Right renal pelvis (tissue), 4 donors: ENCODE measurements around the gene CERS2. TPM values are rescaled to one million over a fixed set of nuclear protein-coding genes. Genes with fewer than 3 reads are reported as not detected.

Experiments
- DNase-seq, 4 donors: peaks; one replicate each; pipeline ENCODE4 v3.0.0-alpha.2; 2013; ENCODE audit warnings: low read depth in 4 of 4, low spot score in 3 of 4, missing footprints in 1 of 4
- polyA plus RNA-seq, 4 donors: library from polyadenylated mRNA; unstranded; fragments of 120-200 nt; gene quantifications; one replicate each; pipeline ENCODE4 v1.2.1, GENCODE V29; 2013; ENCODE audit not compliant: insufficient read length in 4 of 4

CERS2 gene
- polyA plus RNA-seq, 4 donors = 293 to 325 (median 308) TPM

DNA sequence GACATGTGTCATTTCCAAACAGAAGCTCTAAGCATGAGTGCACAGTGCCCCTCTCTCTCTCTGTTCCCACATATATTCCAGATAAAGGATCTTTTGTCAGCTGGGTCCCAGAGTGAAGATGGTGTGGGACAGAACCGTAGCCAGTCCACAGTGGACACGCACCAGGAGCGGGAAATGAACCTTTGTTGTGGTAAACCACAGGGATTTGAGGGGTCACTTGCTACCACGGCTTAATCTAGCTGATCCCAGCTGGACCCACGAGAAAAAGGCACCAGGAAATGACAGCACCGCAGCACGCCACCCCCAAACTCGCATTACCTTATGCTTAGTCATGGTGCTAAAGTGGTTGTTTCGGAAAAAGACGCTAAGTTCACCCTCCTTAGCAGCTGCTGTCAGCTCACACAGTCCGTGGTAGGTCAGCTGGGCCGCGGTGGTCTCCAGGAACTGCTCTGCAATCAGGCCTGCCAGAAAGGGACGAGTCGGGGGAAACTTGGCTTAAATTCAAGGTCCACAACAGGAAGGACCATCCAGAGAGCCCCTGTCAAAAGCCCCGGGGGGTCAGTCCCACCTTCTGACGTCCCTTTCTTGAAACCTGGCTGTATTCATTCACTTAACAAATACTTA lies 24.5 kb upstream of the CERS2 start:
- no peak for DNase-seq

DNA sequence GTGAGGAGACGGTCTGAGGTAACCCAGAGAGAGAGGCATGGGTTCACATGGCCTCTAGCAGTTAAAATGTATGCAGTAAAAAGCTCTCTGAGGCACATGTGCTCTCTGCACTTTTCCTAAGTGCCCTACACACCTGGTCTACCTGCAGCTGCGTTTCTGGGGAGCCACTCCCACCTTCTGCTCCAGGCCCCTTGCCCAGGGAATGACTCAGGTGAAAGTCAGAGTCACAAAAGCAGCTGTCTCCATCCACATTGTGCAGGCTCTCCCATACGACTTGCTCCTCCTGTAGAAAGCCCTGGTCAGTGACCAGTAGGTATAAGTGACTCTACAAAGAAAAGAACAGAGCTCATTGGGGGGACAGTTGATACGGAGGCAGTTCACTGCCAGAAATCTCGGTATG lies 23.3 kb upstream of the CERS2 start:
- no peak for DNase-seq

DNA sequence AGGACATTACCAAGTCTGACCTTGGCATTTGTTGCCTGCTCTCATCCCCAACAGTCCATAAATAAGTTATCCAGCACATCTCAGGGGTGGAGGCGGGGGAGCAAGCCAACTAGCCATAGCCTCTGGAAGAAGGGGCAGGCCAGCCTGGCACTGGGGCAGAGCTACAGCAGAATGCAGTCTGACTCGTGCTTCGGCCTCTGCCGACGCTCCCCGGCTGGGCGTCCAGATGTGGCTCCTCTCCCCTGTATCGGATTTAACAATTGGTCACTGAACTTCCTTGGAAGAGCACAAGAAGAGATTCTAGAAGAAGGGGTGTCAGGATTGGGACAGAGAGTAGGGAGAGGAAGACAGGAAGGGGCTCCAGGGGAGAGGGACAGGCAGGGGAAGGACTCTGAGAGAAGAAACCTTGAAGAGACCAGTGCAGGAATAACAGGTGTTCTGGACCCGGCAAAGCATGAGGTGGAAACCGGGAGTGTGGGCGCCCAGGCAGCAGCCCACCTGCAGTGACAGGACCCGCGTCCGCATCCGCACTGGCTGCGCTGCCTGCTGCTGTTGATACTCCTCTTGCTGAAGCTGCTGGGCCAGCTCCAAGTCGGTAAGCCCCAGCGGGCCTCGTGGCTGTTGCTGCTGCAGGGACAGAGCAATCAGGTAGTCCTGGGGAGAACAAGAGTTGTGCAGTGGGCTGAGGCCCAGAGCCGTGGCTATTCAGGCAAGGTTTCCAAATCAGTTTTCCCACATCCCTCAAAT lies 22.7 kb upstream of the CERS2 start:
- no peak for DNase-seq

DNA sequence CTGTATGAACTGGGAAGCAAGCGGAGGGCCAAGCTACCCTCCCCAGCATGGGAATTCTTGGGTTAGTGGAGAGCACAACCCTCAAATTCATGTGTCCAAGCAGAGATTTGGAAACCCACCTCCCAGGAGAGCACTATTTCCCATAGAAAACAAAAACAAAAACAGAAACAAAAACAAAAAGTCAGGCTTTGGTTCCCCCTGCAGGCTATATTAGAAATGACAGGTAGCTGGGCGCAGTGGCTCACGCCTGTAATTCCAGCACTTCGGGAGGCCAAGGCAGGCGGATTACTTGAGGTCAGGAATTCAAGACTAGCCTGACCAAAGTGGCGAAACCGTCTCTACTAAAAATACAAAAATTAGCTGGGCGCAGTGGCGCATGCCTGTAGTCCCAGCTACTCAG lies 21.3 kb upstream of the CERS2 start:
- no peak for DNase-seq

DNA sequence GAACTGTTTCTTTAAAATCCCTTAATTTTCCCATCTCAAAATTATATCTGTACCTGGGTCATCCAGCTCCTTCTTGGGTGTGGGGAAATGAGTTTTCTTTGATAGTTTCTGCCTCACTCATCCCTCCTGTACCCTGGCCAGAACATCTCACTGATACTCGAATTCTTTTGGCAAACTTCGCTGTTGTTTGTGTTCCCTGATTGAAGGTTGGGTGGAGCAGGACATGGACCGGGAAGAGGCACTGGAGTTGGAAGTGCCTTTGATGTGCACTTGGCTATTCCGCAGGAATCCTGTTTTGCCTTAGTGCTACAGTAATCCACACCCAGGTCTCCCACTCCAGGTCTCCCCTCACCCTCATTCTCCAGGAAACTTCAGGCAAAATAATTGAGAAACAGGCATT lies 20.8 kb upstream of the CERS2 start:
- no peak for DNase-seq

DNA sequence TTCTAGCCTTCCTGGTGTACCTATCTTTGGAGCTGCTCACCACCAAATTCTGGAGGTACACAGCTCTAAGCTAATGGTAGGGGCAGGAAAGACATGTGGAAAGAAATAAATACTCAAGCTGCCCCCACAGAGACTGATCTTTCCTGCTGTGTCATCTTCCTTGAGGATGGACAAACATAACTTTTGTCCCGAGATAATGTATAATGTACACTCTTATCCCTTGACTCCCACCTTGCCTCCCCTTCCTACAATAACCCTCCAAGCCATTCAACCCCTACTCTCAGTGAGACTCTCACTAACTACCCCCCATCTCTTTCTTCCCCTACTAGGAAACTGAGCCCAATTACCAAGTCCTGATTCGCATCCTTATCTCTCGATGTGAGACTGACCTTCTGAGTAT lies 19.6 kb upstream of the CERS2 start:
- DNase-seq = no peak

DNA sequence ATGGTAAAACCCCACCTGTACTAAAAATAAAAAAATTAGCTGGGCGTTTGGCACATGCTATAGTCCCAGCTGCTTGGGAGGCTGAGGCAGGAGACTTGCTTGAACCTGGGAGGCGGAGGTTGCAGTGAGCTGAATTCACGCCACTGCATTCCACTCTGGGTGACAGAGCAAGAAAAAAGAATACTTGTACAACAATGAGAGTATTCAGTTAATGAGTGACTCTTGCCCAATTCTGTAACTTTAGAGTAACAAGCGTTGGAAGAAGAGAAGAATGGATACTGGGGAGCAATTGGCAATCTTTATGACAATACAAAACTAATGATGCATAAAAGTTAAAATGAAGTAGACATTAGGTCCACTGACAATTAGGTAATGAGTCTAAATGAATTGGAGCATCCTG lies 18.0 kb upstream of the CERS2 start:
- no peak for DNase-seq

DNA sequence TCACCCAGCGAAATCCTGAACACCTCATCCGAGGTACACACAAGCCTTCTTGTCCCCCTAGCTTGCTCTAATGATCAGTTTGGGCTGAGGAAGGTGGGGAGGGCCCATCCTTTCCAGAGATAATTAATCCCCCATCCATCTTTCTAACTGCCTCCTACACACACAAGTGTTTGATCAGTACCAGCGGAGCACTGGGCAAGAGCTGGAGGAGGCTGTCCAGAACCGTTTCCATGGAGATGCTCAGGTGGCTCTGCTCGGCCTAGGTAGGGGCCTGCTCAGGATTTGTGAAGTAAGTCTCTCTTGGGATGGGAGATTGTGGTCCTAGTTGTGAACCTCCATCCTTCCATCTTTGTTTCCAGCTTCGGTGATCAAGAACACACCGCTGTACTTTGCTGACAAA lies 13.3 kb upstream of the CERS2 start:
- no peak for DNase-seq

DNA sequence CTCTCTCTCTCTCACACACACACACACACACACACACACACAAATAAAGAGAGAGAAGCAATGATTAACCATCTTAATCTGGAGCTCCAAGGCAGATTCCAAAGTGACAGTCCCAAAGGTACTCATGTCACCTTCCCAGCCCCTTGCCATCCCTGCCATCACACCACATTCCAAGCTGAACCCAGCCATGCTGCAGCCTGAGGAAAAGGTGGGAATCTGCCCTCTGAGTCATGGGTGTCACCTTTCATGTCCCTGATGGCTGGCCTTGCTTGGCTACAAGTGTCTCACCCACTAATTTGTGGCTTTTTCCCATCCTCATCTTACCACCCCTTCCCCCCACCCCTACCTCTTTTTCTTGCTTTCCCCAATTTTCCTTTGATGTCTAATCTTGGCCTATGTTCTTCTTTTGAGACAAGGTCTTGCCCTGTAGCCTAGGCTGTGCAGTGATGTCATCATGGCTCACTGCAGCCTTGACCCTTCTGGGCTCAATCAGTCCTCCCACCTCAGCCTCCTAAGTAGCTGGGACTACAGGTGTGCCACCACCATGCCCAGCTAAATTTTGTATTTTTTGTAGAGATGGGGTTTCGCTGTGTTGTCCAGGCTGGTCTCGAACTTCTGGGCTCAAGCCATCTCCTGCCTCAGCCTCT lies 10.7 kb upstream of the CERS2 start:
- no peak for DNase-seq

DNA sequence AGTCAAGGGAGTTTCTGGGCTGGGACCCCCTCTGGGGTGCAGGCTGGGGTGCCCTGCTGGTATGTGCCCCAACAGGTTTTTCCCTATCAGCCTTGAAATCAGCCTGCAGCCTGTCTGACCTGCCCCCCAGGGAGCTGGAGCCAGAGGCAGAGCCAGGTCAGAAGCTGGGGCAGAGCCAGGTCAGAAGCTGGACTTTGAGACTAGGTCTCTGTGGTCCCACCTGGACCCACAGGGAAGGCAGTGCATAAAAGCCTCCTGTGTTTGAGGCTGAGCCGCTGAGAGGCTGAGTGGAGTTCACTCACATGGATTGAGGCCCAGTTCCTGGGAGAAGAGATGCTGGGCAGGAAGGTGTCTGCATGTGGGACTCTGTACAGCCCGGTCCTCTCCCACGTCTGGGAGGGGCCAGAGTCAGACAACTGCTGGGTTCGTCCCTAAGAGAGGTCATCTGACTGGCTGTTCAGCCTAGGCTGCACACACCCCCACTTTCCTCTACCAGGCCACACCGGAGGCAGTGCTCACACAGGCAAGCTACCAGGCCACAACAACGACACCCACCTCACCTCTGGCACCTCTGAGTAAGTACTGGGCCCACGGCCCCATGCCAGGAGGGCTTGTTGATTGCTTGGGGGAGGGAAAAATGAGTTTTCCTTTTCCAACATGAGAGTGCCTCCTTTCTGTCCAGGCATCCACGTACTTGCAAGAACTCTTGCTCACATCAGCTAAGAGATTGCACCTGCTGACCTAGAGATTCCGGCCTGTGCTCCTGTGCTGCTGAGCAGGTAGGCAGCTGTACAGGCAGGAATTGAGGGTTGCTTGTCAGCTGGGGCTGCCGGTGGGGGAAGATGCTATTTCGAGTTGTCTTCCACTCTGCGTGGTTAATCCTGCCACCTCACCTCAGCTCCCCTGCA lies 7.4 kb upstream of the CERS2 start, which contains the start of gene ANXA9:
Gene ANXA9 (plus strand): TSS at position 488 of the 908 bp plus-strand sequence. CDS start 814 bp downstream, outside the sequence.
- no peak for DNase-seq

DNA sequence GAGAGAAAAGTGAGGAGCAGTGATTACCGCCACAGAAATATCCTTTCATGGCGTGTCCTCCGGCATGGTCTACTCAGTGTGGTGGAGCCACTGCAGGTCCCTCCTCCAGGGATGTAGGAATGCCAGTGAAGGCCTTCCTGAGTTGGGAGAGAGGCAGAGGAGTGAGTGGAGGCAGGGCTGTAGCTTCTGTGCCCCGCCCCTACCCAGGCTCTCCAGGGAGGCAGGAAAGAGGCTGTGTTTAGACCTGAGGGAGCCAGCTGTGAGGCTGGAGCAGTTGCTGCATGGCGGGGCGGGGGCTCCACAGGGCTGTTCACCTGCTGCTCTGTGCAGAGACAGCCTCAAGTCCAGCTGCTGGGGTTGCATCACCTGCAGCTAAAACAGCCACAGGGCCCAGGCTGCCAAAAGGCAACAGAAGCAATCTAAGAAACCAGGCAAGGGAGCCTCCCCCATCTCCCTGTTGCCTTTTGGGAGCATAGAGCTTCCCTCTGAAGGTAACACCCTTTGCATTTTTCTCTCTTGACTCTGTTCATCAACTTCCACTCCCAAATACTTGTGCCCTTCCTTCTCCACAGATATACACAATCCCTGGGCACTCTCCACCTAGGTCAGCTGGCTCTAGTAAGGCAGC lies 6.7 kb upstream of the CERS2 start:
- no peak for DNase-seq

DNA sequence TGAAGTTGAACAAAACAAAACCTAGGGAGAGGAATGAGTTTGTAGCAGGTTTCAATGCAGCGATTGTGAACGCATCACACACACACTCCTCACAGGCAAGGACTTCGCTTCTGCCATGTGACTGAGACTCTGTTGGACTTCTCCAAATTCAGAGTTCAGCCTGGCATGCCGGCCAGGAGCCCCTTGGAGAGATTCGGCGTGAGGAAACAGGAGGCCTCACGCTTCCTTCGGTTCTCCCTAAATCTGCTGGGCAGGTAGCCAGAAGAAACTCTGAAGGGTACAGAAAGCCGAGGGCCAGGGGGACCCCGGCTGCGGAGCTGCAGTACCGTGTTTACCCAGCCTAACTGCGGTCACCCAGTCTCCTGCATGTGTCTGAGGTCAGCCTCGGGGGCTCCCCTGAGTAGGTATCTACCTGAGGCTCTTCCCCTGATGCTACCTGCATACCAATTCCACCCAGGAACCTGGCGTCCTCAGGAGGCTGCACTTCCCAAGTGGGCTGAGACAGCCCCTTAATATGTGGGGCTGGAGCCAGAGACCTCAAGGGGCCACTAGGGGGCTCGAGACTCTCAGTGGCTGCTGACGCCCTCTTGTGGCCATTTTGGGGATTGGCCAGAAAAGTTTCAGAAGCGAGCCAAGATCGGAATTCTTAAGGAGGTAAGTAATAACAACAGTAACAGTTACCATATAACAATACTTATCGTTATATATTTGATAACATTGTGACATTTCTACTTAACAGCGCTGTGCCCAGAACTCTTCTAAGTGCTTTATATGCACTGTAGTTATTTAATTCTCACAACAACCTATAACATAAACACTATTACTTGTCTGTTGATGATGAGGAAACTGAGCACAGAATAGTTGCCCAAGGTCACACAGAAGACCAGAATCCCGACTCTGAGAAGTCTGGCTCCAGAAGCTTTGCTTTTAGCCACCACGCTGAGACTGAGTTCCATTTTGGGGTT lies 4.7 kb upstream of the CERS2 start:
- DNase-seq = peak; percentile 84 to 90 (median 88)

DNA sequence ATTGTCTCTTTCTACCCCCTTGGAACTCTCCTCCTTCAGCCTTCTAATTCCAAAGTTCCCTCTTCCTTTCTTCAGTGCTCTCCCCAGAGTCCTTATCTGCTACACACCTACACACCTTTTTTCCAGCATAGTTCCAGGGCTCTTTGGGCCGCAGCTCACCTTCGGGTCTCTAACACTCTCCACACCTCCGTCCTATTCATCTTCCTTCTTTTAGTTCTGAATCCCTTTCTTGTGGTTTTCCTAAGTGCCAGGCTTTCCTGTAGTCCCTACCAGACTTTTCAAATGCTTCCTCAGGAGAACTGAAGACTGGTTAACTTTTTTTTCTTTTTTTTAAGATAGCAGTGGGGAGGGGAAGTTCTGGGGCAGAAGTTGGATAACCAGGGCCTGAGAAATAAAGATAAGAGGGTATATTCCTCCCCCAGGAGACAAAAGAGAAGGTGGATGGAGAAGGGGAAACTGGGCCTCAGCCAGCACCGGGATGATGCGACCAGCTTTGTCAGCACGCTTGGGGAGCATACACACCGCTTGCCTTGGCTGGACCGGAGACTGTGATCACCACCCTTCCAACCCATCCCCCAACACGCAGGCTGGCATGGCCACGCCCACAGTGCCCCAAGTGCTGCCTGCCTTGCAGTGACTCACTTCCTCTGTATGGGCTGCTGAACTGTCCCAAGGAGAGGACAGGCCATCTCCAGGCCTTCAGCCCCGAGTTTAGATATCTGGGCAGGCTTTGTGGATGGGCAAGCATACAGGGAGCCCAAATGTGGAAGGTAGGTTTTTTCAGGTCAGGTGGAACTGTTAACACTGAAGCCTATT lies 2.5 kb upstream of the CERS2 start:
- DNase-seq = no peak

DNA sequence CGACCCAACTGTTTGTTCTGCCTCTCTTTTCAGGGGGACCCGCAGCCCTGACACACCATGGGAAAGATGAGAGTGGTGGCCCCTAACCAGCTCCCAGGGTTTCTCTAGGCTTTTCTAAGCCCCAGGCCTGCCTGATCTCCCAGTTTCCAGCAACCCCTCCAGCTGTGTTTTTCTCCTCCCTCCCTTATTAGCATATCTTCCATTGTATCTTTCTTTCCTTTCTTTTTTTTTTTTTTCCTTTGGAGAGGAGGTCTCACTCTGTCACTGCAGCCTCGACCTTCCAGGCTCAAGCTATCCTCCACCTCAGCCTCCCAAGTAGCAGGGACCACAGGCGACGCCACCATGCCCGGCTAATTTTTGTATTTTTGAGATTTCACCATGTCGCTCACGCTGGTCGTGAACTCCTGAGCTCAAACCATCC lies 1.8 kb upstream of the CERS2 start:
- DNase-seq = no peak

DNA sequence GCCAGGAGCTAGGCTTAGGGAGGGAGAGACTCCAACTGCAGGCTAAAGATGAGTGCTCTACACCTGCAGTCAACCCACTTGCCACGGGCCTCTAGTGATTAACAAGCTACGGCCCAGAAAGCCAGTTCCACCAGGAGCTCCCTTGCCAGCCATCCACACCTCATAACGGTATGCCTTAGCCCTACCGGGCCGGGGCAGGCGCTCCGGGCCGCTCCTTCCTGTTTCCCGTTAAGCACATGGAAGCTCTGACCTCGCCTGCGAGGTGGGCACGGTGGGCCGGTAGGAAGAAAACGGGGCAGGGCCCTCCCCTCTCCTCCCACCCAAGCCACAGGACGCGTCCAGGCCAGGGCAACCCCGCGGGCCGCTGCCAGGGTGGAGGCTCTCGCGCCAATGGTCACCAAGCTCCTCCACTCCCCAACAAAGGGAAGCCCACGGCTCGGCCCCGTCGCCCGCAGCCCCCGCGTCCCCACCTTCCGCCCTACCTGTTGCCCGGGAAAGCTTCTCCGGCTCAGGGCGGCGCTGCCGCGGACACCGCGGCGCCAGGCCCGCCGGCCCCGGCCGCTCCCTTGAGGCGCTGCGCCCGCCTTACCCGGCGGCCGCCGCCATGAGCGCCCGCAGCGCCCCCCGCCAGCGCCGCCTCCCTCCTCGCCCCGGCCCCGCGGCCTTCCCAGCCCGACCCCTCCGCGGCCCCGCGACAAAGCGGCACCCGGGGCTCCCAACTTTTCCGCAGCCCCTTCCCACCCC lies 627 bp downstream of the CERS2 start:
- no peak for DNase-seq

DNA sequence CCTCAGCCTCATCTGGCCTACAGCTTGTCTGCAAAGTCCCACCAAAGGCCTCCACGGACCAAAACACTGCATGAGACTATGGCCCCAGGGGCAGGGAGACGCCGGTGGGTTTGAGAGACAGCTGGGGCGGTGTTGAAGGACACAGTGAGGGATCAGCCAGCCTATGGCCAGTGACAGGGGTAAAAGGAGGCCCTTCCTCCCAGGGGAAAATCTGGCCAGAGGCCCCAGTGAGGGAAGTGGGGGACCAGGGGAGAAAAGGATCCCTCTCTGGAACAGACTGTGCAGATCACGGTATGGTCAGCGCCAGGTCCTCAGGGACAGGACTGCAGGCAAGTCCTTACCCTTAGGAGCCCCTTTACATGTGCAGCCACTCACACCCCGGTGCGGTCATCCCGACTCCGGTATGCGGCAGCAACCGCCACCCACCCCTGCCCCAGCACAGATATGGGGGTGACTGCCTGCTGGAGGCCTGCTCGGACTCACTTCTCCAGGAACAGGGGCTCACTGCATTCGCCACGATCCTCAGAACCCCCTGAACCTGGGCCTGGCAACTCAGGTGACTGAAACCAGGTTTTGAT lies 1.3 kb downstream of the CERS2 start:
- DNase-seq = no peak

DNA sequence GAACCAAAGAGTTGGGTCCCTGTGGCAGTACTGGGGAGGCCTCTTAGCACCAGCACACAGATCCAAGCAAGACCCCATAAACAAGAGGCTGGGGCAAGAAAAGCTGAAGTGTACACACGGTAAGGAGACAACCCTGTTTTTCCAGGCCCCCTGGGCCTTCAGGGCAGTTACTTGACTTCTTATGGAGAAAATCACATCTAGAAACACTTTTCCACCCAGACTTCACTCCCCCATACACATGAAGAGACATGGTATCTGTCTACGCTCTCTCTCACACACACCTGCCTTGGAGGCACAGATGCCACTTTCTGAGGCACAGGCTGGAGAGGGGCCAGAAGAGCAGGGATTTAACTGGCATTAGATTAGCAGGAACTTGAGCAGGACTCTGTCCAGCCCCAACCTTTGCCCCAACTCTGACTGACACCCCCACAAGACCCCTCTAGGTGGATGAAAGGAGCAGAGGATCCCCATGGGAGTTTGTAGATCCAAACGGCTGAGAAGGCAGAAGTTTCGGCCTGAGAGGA lies 2.2 kb downstream of the CERS2 start:
- no peak for DNase-seq
